Fibroblast of lung (primary cell): ENCODE measurements around the gene TASP1. TPM values are rescaled to one million over a fixed set of nuclear protein-coding genes. Genes with fewer than 3 reads are reported as not detected.
"Not testable (repeated sequence)": the region's sequence is repeated elsewhere in the genome, so short reads cannot be mapped to it uniquely, and the experiment has no call there.

Source experiments
- DNase-seq, 2 donors: peaks; one replicate each; pipeline versions ENCODE4 v3.0.0 to v3.0.0-alpha.2; 2010; ENCODE audit warnings: low read depth in 2 of 2
- H2AFZ ChIP-seq: 2 replicates; pipeline ENCODE4 v1.5.1; 2012; ENCODE audit warnings: low read length, control low read depth, inconsistent platforms
- H3K27ac ChIP-seq: 2 replicates; pipeline ENCODE4 v1.5.1; 2011; ENCODE audit warnings: low read length, control low read depth; ENCODE audit not compliant: insufficient read depth
- H3K27me3 ChIP-seq: 2 replicates; pipeline ENCODE4 v1.5.1; 2011; ENCODE audit warnings: mild to moderate bottlenecking, low read length; ENCODE audit not compliant: control insufficient read depth, insufficient read depth
- H3K36me3 ChIP-seq: 2 replicates; pipeline ENCODE4 v1.5.1; 2011; ENCODE audit warnings: low read length; ENCODE audit not compliant: control insufficient read depth, insufficient read depth
- H3K4me1 ChIP-seq: 2 replicates; pipeline ENCODE4 v1.5.1; 2011; ENCODE audit warnings: low read length; ENCODE audit not compliant: control insufficient read depth, insufficient read depth; ENCODE audit errors: extremely low read depth
- H3K4me2 ChIP-seq: 2 replicates; pipeline ENCODE4 v1.5.1; 2011; ENCODE audit warnings: low read length, control low read depth; ENCODE audit not compliant: insufficient read depth; ENCODE audit errors: extremely low read depth
- H3K4me3 ChIP-seq, 4 experiments: fragments of 200-600 bp in 1 of 4; sonication (generic) in 1 of 4; replicated peaks in 1 of 4; 2 replicates each; pipeline ENCODE4 v1.5.1; 2011 to 2016; ENCODE audit warnings: low read length in 4 of 4, low read depth in 3 of 4, mild to moderate bottlenecking in 3 of 4, control low read depth in 2 of 4, inconsistent platforms in 1 of 4, mixed read lengths in 1 of 4; ENCODE audit not compliant: insufficient read depth in 1 of 4; ENCODE audit errors: control extremely low read depth in 1 of 4
- H3K79me2 ChIP-seq: 2 replicates; pipeline ENCODE4 v1.5.1; 2012; ENCODE audit warnings: mild to moderate bottlenecking, low read length, inconsistent platforms; ENCODE audit not compliant: control insufficient read depth, insufficient read depth
- H3K9ac ChIP-seq: 2 replicates; pipeline ENCODE4 v1.5.1; 2011; ENCODE audit warnings: mild to moderate bottlenecking, low read length, control low read depth; ENCODE audit not compliant: insufficient read depth
- H3K9me3 ChIP-seq: 2 replicates; pipeline ENCODE4 v1.5.1; 2012; ENCODE audit warnings: low read depth, low read length; ENCODE audit not compliant: control insufficient read depth, insufficient read depth
- H4K20me1 ChIP-seq: 2 replicates; pipeline ENCODE4 v1.5.1; 2011; ENCODE audit warnings: low read length; ENCODE audit not compliant: control insufficient read depth, insufficient read depth; ENCODE audit errors: extremely low read depth
- EZH2 ChIP-seq: IDR thresholded peaks from 2 replicates; pipeline ENCODE4 v1.5.1; 2012; ENCODE audit warnings: low read length, control low read depth, mild to moderate bottlenecking; ENCODE audit errors: missing control alignments
- polyA plus RNA-seq, 2 donors: library from polyadenylated mRNA; depleted of rRNA in 1 of 2; stranded (reverse) in 1 of 2; unstranded in 1 of 2; fragments of >200 nt; gene quantifications; 2 replicates each; pipeline ENCODE4 v1.2.1, GENCODE V29; 2011 to 2012; ENCODE audit warnings: missing spikeins in 1 of 2
- total RNA-seq: library from RNA; depleted of rRNA; stranded (reverse); fragments of >200 nt; gene quantifications from 2 replicates; pipeline ENCODE4 v1.2.1, GENCODE V29; 2014
- TF ChIP-seq, protein P1 (sequence below), 2 donors: IDR thresholded peaks in 1 of 2; conservative IDR thresholded peaks in 1 of 2; 1 replicate in 1 of 2; 2 replicates in 1 of 2; pipeline ENCODE4 v1.5.1; 2011 to 2012; ENCODE audit warnings: low read length in 2 of 2, control low read depth in 1 of 2, inconsistent platforms in 1 of 2, low read depth in 1 of 2, mild to moderate bottlenecking in 1 of 2

The TASP1 gene
- total and polyA plus RNA-seq, 2 donors (not counting 1 experiment from before 2014, with no cell fraction given): 6.3 to 13.6 TPM

DNA sequence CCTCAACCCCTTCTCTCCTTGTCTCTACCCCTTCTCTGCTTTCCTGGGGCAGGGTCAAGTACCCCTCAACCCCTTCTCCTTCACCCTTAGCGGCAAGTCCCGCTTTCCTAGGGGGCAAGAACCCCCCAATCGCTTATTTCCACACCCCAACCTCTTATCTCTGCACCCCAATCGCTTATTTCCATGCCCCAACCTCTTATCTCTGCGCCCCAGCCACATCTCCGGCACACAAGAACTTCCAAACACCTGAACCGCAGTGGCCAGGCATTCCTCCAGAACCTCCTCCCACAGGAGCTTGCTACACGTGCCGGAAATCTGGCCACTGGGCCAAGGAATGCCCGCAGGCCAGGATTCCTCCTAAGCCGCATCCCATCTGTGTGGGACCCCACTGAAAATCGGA is 279.8 kb downstream of the TASP1 start:
- not testable (repeated sequence) for H3K79me2 ChIP-seq, H3K27ac ChIP-seq, H3K36me3 ChIP-seq, H2AFZ ChIP-seq, H3K4me3 ChIP-seq, H3K9ac ChIP-seq, H3K4me1 ChIP-seq, H3K4me2 ChIP-seq, H3K9me3 ChIP-seq, H3K27me3 ChIP-seq, H4K20me1 ChIP-seq, DNase-seq

DNA sequence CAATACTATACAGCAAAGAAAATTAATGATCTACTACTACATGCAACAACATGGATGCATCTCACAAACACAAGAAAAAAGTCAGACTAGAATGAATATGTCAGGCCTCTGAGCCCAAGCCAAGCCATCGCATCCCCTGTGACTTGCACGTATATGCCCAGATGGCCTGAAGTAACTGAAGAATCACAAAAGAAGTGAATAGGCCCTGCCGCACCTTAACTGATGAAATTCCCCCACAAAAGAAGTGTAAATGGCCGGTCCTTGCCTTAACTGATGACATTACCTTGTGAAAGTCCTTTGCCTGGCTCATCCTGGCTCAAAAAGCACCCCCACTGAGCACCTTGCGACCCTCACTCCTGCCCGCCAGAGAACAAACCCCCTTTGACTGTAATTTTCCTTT is 280.9 kb downstream of the TASP1 start:
- H3K27me3 ChIP-seq, H3K4me2 ChIP-seq, H3K4me3 ChIP-seq, DNase-seq, H3K79me2 ChIP-seq, H3K36me3 ChIP-seq, H3K9ac ChIP-seq, H3K4me1 ChIP-seq, H4K20me1 ChIP-seq, H3K27ac ChIP-seq, H3K9me3 ChIP-seq, H2AFZ ChIP-seq: not testable (repeated sequence)

DNA sequence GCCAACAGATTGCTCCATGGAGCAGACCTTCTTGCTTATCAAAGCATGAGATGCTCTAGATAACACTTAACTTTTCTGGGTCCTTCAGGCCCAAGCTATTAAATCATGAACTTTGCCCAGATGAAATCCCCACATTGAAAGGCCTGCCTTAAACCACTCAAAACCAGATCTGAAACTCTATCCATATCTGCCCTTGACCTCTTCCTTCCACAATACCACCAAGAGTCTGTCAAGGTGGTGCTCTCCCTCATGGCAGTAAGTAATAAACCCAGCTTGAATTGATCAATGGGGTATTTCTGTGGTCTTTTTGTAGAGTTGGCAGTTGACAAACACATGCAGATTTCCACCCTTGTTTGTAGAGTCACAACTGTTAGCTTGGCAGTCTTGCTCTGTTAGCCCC is 282.1 kb downstream of the TASP1 start:
- Histone ChIP-seq H3K4me1 (no peaks in the 10 kb centered on the region), H3K36me3 (no peaks in the 10 kb centered on the region), H2AFZ (no peak overlapping the region), H3K27me3 (no peaks in the 10 kb centered on the region), H3K4me3 (no peak overlapping the region), H3K9ac (no peak overlapping the region), H3K4me2 (no peak overlapping the region), H3K79me2 (no peaks in the 10 kb centered on the region), H4K20me1 (no peaks in the 10 kb centered on the region), H3K9me3 (no peaks in the 10 kb centered on the region), H3K27ac (no peak overlapping the region)
- DNase-seq: no peak
- TF ChIP-seq, protein P1, sequence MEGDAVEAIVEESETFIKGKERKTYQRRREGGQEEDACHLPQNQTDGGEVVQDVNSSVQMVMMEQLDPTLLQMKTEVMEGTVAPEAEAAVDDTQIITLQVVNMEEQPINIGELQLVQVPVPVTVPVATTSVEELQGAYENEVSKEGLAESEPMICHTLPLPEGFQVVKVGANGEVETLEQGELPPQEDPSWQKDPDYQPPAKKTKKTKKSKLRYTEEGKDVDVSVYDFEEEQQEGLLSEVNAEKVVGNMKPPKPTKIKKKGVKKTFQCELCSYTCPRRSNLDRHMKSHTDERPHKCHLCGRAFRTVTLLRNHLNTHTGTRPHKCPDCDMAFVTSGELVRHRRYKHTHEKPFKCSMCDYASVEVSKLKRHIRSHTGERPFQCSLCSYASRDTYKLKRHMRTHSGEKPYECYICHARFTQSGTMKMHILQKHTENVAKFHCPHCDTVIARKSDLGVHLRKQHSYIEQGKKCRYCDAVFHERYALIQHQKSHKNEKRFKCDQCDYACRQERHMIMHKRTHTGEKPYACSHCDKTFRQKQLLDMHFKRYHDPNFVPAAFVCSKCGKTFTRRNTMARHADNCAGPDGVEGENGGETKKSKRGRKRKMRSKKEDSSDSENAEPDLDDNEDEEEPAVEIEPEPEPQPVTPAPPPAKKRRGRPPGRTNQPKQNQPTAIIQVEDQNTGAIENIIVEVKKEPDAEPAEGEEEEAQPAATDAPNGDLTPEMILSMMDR (conservative IDR thresholded peaks at IDR 0.05 in 1 of 2, IDR thresholded peaks at IDR 0.05 in 1 of 2; ENCODE audit: low read depth in 1 of 2, low read length in 2 of 2): no peak
- TF ChIP-seq EZH2: no peak

DNA sequence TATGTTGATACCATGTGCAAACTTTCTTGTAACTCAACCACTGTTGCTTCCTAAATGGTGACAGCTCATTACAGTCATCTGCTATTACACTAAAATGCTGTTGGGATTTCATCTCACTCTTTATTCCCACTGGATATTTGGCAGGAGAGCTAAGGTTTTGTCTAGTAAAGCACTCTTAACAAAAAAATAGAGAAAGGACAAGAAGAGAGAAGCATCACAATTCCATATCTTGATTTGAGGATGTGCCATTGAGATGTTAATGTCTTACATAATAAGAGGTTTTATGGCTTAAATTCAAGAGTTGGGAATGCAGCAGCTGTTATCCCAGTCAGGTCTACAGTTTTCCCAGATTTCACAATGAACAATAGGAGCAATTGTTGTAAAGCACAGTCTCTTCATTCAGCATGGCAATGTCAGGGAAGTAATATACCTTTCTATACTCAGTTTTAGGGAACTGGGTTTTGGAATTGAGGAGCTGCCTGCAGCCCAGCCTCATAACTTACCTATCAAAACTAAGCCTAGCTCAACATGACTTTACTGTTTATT is 282.7 kb downstream of the TASP1 start:
- no peak overlapping the region for H3K4me3 ChIP-seq
- TF ChIP-seq EZH2: no peak
- TF ChIP-seq, protein P1 (conservative IDR thresholded peaks at IDR 0.05 in 1 of 2, IDR thresholded peaks at IDR 0.05 in 1 of 2; ENCODE audit: low read depth in 1 of 2, low read length in 2 of 2): no peak
- no peak overlapping the region for H2AFZ ChIP-seq
- no peak for DNase-seq
- H3K4me1 ChIP-seq: no peaks in the 10 kb centered on the region
- H4K20me1 ChIP-seq: no peaks in the 10 kb centered on the region
- no peaks in the 10 kb centered on the region for H3K9me3 ChIP-seq
- no peak overlapping the region for H3K4me2 ChIP-seq
- H3K9ac ChIP-seq: no peak overlapping the region
- H3K79me2 ChIP-seq: no peaks in the 10 kb centered on the region
- no peak overlapping the region for H3K27ac ChIP-seq
- no peaks in the 10 kb centered on the region for H3K36me3 ChIP-seq
- H3K27me3 ChIP-seq: no peaks in the 10 kb centered on the region
